Stomach (tissue), 9 donors: ENCODE data around the gene ELF2. TPM values are rescaled to one million over a fixed set of nuclear protein-coding genes. Genes with fewer than 3 reads are reported as not detected.

ENCODE experiments used
- DNase-seq, 2 donors: peaks; one replicate each; pipeline versions ENCODE4 v3.0.0 to v3.0.0-alpha.2; 2013 to 2019
- H3K27ac ChIP-seq, 5 donors: fragments of 200-600 bp in 4 of 5; sonication (generic) in 4 of 5; one replicate each; pipeline ENCODE4 v1.5.1; 2013 to 2019; ENCODE audit warnings: mild to moderate bottlenecking in 1 of 5, moderate library complexity in 1 of 5
- H3K27me3 ChIP-seq, 3 donors: fragments of 200-600 bp; sonication (generic); one replicate each; pipeline ENCODE4 v1.5.1; 2017 to 2019; ENCODE audit warnings: mixed run types in 1 of 3
- H3K36me3 ChIP-seq, 4 donors: fragments of 200-600 bp; sonication (generic); 1 replicate in 3 of 4; 2 replicates in 1 of 4; pipeline ENCODE4 v1.5.1; 2016 to 2019
- H3K4me1 ChIP-seq, 4 donors: fragments of 200-600 bp; sonication (generic); one replicate each; pipeline ENCODE4 v1.5.1; 2016 to 2019
- H3K4me3 ChIP-seq, 4 donors: fragments of 200-600 bp; sonication (generic) in 3 of 4; one replicate each; pipeline ENCODE4 v1.5.1; 2016 to 2019; ENCODE audit warnings: mild to moderate bottlenecking in 1 of 4
- H3K9me3 ChIP-seq, 4 donors: fragments of 200-600 bp; sonication (generic); one replicate each; pipeline ENCODE4 v1.5.1; 2016 to 2019
- EP300 ChIP-seq: sonication (generic); formaldehyde crosslinking; IDR thresholded peaks from one replicate; pipeline ENCODE4 v1.6.1; 2017; ENCODE audit warnings: antibody characterized with exemption
- POLR2A ChIP-seq, 4 donors: fragments of 450-650 bp; IDR thresholded peaks; one replicate each; pipeline ENCODE4 v1.6.1; 2016; ENCODE audit warnings: antibody characterized with exemption in 4 of 4, control low read depth in 2 of 4, mild to moderate bottlenecking in 1 of 4, moderate library complexity in 1 of 4
- POLR2AphosphoS5 ChIP-seq, 3 donors: sonication (generic); formaldehyde crosslinking; IDR thresholded peaks; one replicate each; pipeline ENCODE4 v1.6.1; 2016; ENCODE audit warnings: antibody characterized with exemption in 3 of 3
- WGBS, 5 donors: extraction: QIAGEN DNeasy Blood & Tissue Kit in 3 of 5; methylation state at CpG; one replicate each; pipeline versions ENCODE4 v1.1.5 to v1.1.7; 2013 to 2018; 5-methylcytosine and 5-hydroxymethylcytosine counted together
- intact Hi-C: fragments of 100-400 bp; cut with DNase I; formaldehyde crosslinking; loops from one replicate; pipeline ENCODE4 v1.15.1; 2023; ENCODE audit warnings: low total_unique reads
- polyA plus RNA-seq, 3 donors: library from polyadenylated mRNA; stranded (reverse); fragments of 200-250 nt; gene quantifications; one replicate each; pipeline ENCODE4 v1.2.3, GENCODE V29; 2013
- total RNA-seq, 5 donors: library from RNA; depleted of rRNA; stranded (reverse); fragments of >200 nt; gene quantifications; one replicate each; pipeline versions ENCODE4 v1.1.0 to v1.2.3, GENCODE V29; 2014 to 2016
- TF ChIP-seq, protein P1 (sequence below), 7 experiments: fragments of 450-650 bp in 4 of 7; fragments of 200-600 bp in 3 of 7; sonication (generic) in 3 of 7; IDR thresholded peaks; one replicate each; pipeline ENCODE4 v1.5.1; 2016 to 2019; ENCODE audit warnings: antibody characterized with exemption in 7 of 7, control low read depth in 2 of 7, mild to moderate bottlenecking in 1 of 7
- donor health status: healthy with polysubstance abuse.
- donor health status: Bipolar disorder and iron deficiency.
- donor health status: healthy.

Gene ELF2
- total and polyA plus RNA-seq, 8 donors = 10.6 to 115 (median 36.5) TPM

DNA sequence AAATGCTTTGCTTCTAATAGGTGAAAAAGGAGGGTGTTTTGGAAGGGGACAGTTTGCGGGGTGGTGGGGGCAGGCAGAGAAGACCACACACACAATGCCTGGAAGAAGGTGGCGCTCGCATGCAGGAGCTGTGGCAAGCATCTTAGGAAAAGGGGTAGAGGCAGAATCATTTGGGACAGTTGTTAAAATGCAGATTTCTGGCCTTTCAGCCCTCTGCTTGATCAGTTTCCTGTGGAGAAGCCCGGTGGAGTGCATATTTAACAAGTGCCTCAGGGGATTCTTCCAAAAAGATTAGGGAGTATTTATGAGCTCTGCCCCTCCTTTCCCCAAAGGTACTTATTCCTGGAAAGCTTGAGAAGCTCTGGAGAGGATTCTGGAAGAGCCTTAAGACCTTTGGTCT, 156.6 kb downstream of the ELF2 start:
- DNase-seq = no peak
- no peak overlapping the region for H3K4me3 ChIP-seq
- WGBS, 5 donors = 68 to 82% (median 74%) methylated on average over 4 of the region's 4 CpGs
- no peaks in the 10 kb centered on the region for H3K27me3 ChIP-seq
- H3K9me3 ChIP-seq = no peaks in the 10 kb centered on the region
- TF ChIP-seq EP300 (no peak), POLR2AphosphoS5 (IDR thresholded peaks at IDR 0.05) (no peak), POLR2A (IDR thresholded peaks at IDR 0.05) (no peak)
- TF ChIP-seq, protein P1, sequence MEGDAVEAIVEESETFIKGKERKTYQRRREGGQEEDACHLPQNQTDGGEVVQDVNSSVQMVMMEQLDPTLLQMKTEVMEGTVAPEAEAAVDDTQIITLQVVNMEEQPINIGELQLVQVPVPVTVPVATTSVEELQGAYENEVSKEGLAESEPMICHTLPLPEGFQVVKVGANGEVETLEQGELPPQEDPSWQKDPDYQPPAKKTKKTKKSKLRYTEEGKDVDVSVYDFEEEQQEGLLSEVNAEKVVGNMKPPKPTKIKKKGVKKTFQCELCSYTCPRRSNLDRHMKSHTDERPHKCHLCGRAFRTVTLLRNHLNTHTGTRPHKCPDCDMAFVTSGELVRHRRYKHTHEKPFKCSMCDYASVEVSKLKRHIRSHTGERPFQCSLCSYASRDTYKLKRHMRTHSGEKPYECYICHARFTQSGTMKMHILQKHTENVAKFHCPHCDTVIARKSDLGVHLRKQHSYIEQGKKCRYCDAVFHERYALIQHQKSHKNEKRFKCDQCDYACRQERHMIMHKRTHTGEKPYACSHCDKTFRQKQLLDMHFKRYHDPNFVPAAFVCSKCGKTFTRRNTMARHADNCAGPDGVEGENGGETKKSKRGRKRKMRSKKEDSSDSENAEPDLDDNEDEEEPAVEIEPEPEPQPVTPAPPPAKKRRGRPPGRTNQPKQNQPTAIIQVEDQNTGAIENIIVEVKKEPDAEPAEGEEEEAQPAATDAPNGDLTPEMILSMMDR (IDR thresholded peaks at IDR 0.05) = no peak
- no peaks in the 10 kb centered on the region for H3K36me3 ChIP-seq
- H3K27ac ChIP-seq = no peak overlapping the region
- intact Hi-C loops = no loop called here
- H3K4me1 ChIP-seq = peaks cover 4 to 38% (median 7%) of the 10 kb centered on the region in 4 donors

DNA sequence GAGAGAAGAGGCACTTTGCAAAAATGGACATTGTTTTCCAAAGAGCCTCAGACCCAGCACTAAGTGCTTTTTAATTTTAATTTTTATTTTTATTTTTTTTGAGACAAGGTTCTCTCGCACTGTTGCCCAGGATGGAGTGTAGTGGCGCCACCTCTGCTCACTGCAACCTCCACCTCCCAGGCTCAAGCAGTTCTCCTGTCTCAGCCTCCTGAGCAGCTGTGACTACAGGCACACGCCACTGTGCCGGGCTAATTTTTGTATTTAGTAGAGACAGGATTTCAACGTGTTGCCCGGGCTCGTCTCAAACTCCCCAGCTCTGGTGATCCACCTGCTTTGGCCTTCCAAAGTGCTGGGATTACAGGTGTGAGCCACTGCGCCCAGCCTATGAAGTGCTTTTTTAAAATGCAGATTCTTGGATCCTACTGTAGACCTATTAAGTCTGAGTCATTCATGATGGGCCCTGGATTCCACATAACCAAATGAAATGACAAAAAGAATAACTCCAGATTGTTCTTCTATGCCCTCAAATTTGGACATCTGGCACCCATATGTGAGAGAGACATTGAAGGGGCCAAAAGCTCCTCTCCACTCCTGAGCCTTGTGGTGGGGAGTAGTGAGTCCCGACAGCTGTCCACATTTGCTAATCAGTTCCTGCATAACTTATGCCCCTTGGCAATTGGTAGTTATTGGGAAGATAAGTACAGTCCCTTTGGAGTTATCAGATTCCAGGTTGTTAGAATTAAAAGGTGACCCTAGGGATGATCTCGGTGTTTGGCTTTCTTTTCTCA, 157.9 kb downstream of the ELF2 start:
- Histone ChIP-seq H3K36me3 (no peaks in the 10 kb centered on the region), H3K4me1 (peaks cover 14 to 49% (median 17%) of the 10 kb centered on the region in 4 donors), H3K4me3 (no peak overlapping the region), H3K9me3 (no peaks in the 10 kb centered on the region), H3K27me3 (no peaks in the 10 kb centered on the region), H3K27ac (no peak overlapping the region)
- no peak for DNase-seq
- intact Hi-C loops = no loop called here
- 83 to 88% (median 87%) methylated on average over 10 of the region's 10 CpGs for WGBS, 5 donors
- TF ChIP-seq EP300 (no peak), POLR2AphosphoS5 (IDR thresholded peaks at IDR 0.05) (no peak), POLR2A (IDR thresholded peaks at IDR 0.05) (no peak)
- TF ChIP-seq, protein P1 (IDR thresholded peaks at IDR 0.05) = no peak

DNA sequence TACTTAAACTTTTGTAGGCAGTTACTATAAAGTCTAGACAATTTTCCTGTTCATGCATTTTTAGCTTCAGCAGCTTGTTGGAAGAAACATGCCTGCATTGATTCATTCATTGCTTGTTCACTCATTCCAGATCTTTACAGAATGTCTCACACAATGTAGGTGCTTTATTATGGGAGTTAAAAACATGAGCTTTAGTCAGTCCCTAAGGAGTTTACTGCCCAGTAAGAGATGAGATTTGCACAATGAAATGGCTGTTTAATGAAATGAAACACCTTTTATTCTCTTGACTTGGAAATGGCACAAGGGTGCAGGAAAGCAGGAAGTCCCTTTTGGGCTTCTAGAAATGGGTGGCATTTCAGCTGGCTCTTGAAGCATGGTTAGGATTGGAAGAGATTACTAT, 158.5 kb downstream of the ELF2 start:
- H3K4me3 ChIP-seq = no peak overlapping the region
- DNase-seq = no peak
- intact Hi-C loops = no loop called here

DNA sequence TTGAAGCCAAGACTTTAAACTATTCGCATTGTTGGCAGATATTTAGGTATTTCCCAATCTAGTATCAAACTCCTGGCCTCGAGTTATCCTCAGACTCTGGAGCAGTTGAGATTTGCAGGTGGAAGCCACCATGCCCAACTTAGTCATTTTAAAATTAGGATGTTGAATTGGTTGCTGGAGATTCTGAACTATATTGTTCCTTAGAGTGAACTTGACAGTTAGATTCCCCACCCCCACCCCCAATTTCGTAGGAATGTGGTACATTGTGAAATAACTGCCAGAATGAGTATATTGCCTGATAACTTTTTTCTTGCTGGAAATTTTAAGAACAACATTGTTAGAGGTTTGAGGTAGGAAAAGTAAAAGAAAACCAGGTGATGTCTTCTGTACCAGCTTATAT, 159.2 kb downstream of the ELF2 start:
- Histone ChIP-seq H3K36me3 (no peaks in the 10 kb centered on the region), H3K4me1 (peaks cover 14 to 56% (median 19%) of the 10 kb centered on the region in 4 donors), H3K9me3 (no peaks in the 10 kb centered on the region), H3K27ac (no peak overlapping the region), H3K4me3 (no peak overlapping the region), H3K27me3 (no peaks in the 10 kb centered on the region)
- intact Hi-C loops = no loop called here
- no peak for TF ChIP-seq EP300
- TF ChIP-seq POLR2AphosphoS5 (IDR thresholded peaks at IDR 0.05) = no peak
- TF ChIP-seq, protein P1 (IDR thresholded peaks at IDR 0.05) = no peak
- no peak for TF ChIP-seq POLR2A (IDR thresholded peaks at IDR 0.05)
- 56 to 74% (median 68%) methylated on average over 3 of the region's 3 CpGs for WGBS, 5 donors
- DNase-seq = no peak

More for the DNA sequence above, 158.5 kb downstream of the ELF2 start:
- Histone ChIP-seq H3K27ac (no peak overlapping the region), H3K27me3 (no peaks in the 10 kb centered on the region), H3K36me3 (no peaks in the 10 kb centered on the region), H3K4me1 (peaks cover 14 to 56% (median 19%) of the 10 kb centered on the region in 4 donors), H3K9me3 (no peaks in the 10 kb centered on the region)
- TF ChIP-seq POLR2A (IDR thresholded peaks at IDR 0.05) = no peak

DNA sequence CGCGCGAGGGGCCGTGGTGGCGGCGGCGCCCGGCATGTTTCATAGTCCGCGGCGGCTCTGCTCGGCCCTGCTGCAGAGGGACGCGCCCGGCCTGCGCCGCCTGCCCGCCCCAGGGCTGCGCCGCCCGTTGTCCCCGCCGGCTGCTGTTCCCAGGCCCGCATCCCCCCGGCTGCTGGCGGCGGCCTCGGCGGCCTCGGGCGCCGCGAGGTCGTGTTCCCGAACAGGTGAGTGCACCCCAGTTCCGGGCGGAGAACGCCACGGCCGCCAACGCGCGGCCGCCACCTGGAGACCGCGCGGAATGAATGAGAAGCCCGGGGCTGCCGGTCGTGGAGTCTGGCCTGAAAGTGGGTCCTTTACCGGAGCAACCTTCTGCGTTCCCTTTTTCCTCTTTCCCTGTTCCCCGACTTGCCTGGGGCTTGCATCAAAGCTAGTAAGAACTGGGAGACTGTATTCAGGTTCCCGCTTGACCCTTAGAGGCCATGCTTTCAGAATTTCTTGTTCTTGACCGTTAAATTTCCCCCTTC, 161.0 kb downstream of the ELF2 start:
- Histone ChIP-seq H3K36me3 (no peaks in the 10 kb centered on the region), H3K9me3 (no peaks in the 10 kb centered on the region), H3K4me3 (peak overlapping the region; percentile 75 to 87 (median 77)), H3K27ac (peak overlapping the region; percentile 87 to 93 (median 91)), H3K4me1 (peaks cover 14 to 56% (median 19%) of the 10 kb centered on the region in 4 donors), H3K27me3 (no peaks in the 10 kb centered on the region)
- intact Hi-C loops = no loop called here
- DNase-seq = peak in 1 of 2 donors; percentile 56
- no peak for TF ChIP-seq POLR2A (IDR thresholded peaks at IDR 0.05)
- no peak for TF ChIP-seq EP300
- TF ChIP-seq POLR2AphosphoS5 (IDR thresholded peaks at IDR 0.05) = no peak
- TF ChIP-seq, protein P1 (IDR thresholded peaks at IDR 0.05) = no peak
- 0 to 1% (median 0%) methylated on average over 19 to 55 of the region's 55 CpGs for WGBS, 5 donors
